B cell (primary cell): ENCODE measurements around the gene YEATS2. TPM values are rescaled to one million over a fixed set of nuclear protein-coding genes. Genes with fewer than 3 reads are reported as not detected.

Experiments
- ATAC-seq: fragments of 200-7000 bp; cut with Tn5 transposase; one replicate; pipeline ENCODE4 v1.10.0; 2021; ENCODE audit warnings: low read depth, mild to moderate bottlenecking, moderate number of reproducible peaks, moderate library complexity
- CTCF ChIA-PET: fragments of 350-600 bp; sonication (Branson Sonifier 250); formaldehyde crosslinking; loops from one replicate; lab custom pipeline; 2021; ENCODE audit warnings: antibody characterized with exemption, inconsistent platforms; lab: Charles Lee
- POLR2A ChIA-PET: fragments of 350-600 bp; sonication (Branson Sonifier 250); formaldehyde crosslinking; loops from one replicate; lab custom pipeline; 2021; ENCODE audit warnings: antibody characterized with exemption; lab: Charles Lee
- DNase-seq: peaks from one replicate; pipeline ENCODE4 v3.0.0; 2013
- H2AFZ ChIP-seq: 2 replicates; pipeline ENCODE4 v1.6.1; 2012; ENCODE audit warnings: mild to moderate bottlenecking, low read depth, low read length; ENCODE audit not compliant: insufficient read depth, poor library complexity, severe bottlenecking
- H3K27ac ChIP-seq, 2 donors: 1 replicate in 1 of 2; 2 replicates in 1 of 2; pipeline ENCODE4 v1.5.1; 2012 to 2013; ENCODE audit warnings: low read length in 2 of 2, mild to moderate bottlenecking in 2 of 2, moderate library complexity in 1 of 2
- H3K27me3 ChIP-seq, 4 experiments: fragments of 200-600 bp in 1 of 4; sonication (generic) in 1 of 4; replicated peaks in 1 of 4; 1 replicate in 2 of 4; 2 replicates in 2 of 4; pipeline versions ENCODE4 v1.6.1 to v1.7.0; 2013 to 2016; ENCODE audit warnings: low read length in 3 of 4, mild to moderate bottlenecking in 2 of 4, mixed read lengths in 1 of 4, moderate library complexity in 1 of 4; ENCODE audit not compliant: insufficient read depth in 4 of 4, control insufficient read depth in 3 of 4; ENCODE audit errors: control extremely low read depth in 1 of 4
- H3K36me3 ChIP-seq, 2 experiments: replicated peaks in 1 of 2; 1 replicate in 1 of 2; 2 replicates in 1 of 2; pipeline versions ENCODE4 v1.6.1 to v1.7.1; 2013; ENCODE audit warnings: low read length in 1 of 2; ENCODE audit not compliant: insufficient read depth in 2 of 2, control insufficient read depth in 1 of 2; ENCODE audit errors: control extremely low read depth in 1 of 2, extremely low read depth in 1 of 2
- H3K4me1 ChIP-seq, 2 donors: fragments of 200-600 bp in 1 of 2; sonication (generic) in 1 of 2; 1 replicate in 1 of 2; 2 replicates in 1 of 2; pipeline versions ENCODE4 v1.5.1 to v1.6.1; 2013 to 2017; ENCODE audit warnings: low read length in 2 of 2; ENCODE audit not compliant: control insufficient read depth in 2 of 2, insufficient read depth in 2 of 2
- H3K4me2 ChIP-seq: replicated peaks from 2 replicates; pipeline ENCODE3; 2012; ENCODE audit warnings: mild to moderate bottlenecking, low read depth, low read length; ENCODE audit not compliant: poor library complexity, severe bottlenecking
- H3K4me3 ChIP-seq, 5 experiments: fragments of 200-600 bp in 1 of 5; sonication (generic) in 1 of 5; 1 replicate in 3 of 5; 2 replicates in 2 of 5; pipeline versions ENCODE4 v1.5.1 to v1.7.0; 2011 to 2016; ENCODE audit warnings: low read length in 4 of 5, mild to moderate bottlenecking in 4 of 5, low read depth in 2 of 5, control low read depth in 1 of 5, moderate library complexity in 1 of 5; ENCODE audit not compliant: insufficient read depth in 1 of 5; ENCODE audit errors: control extremely low read depth in 1 of 5, extremely low read depth in 1 of 5
- H3K79me2 ChIP-seq: fragments of 200-600 bp; sonication (generic); one replicate; pipeline ENCODE4 v1.6.0; 2016; ENCODE audit warnings: low read length; ENCODE audit not compliant: control insufficient read depth, insufficient read depth
- H3K9ac ChIP-seq: fragments of 200-600 bp; sonication (generic); 2 replicates; pipeline ENCODE4 v1.6.1; 2017; ENCODE audit warnings: mild to moderate bottlenecking, low read length, moderate library complexity
- H3K9me3 ChIP-seq, 3 donors: one replicate each; pipeline versions ENCODE4 v1.6.1 to v1.7.1; 2013; ENCODE audit warnings: low read length in 2 of 3; ENCODE audit not compliant: control insufficient read depth in 2 of 3, insufficient read depth in 1 of 3; ENCODE audit errors: control extremely low read depth in 1 of 3
- H4K20me1 ChIP-seq: 2 replicates; pipeline ENCODE4 v1.6.0; 2012; ENCODE audit warnings: mild to moderate bottlenecking, low read length; ENCODE audit not compliant: insufficient read depth, control insufficient read depth, poor library complexity, severe bottlenecking
- H3K27ac Mint-ChIP-seq: one replicate; pipeline ENCODE4 v1.8.0; 2021; ENCODE audit warnings: mixed read lengths
- H3K27me3 Mint-ChIP-seq: one replicate; pipeline ENCODE4 v1.8.0; 2021; ENCODE audit warnings: mixed read lengths
- H3K4me1 Mint-ChIP-seq: one replicate; pipeline ENCODE4 v1.8.0; 2021; ENCODE audit warnings: mixed read lengths
- H3K4me3 Mint-ChIP-seq: one replicate; pipeline ENCODE4 v1.8.0; 2021; ENCODE audit warnings: mixed read lengths
- H3K9me3 Mint-ChIP-seq: one replicate; pipeline ENCODE4 v1.8.0; 2022; ENCODE audit warnings: mixed read lengths; ENCODE audit not compliant: insufficient read depth
- CTCF ChIP-seq: fragments of 200-600 bp; IDR thresholded peaks from one replicate; pipeline ENCODE4 v1.8.0; 2022; ENCODE audit warnings: antibody characterized with exemption, mild to moderate bottlenecking
- EZH2 ChIP-seq: IDR thresholded peaks from 2 replicates; pipeline ENCODE4 v1.6.1; 2012; ENCODE audit warnings: borderline replicate concordance, low read depth, mild to moderate bottlenecking, moderate library complexity, low read length; ENCODE audit not compliant: insufficient read depth, poor library complexity, severe bottlenecking
- WGBS: methylation state at CpG from one replicate; pipeline ENCODE4 v1.1.5; 2013; ENCODE audit warnings: missing lambda C conversion rate; ENCODE audit not compliant: insufficient coverage; 5-methylcytosine and 5-hydroxymethylcytosine counted together
- intact Hi-C: fragments of 100-400 bp; cut with micrococcal nuclease; formaldehyde crosslinking; loops from one replicate; pipeline ENCODE4 v1.10.0; 2022
- polyA plus RNA-seq: library from polyadenylated mRNA; depleted of rRNA; stranded (reverse); fragments of >200 nt; gene quantifications from 2 replicates; pipeline ENCODE4 v1.2.3, GENCODE V29; 2012
- total RNA-seq, 2 donors: library from RNA; stranded (reverse); fragments of 120-200 nt in 1 of 2; gene quantifications; 1 replicate in 1 of 2; 2 replicates in 1 of 2; pipeline versions ENCODE4 v1.2.3 to v1.2.4, GENCODE V29; 2013 to 2022

YEATS2 gene
- total and polyA plus RNA-seq, 2 donors (not counting 1 experiment from before 2014, with no cell fraction given) = 21.8 to 26.7 TPM

GRCh38 chr3:183799461-183799860 is 101.9 kb downstream of the YEATS2 start:
- Mint-ChIP-seq H3K27me3 (no peaks in the 10 kb centered on the region), H3K9me3 (no peaks in the 10 kb centered on the region), H3K4me1 (no peaks in the 10 kb centered on the region), H3K4me3 (no peak overlapping the region), H3K27ac (no peak overlapping the region)
- H3K27me3 ChIP-seq = no peaks in the 10 kb centered on the region
- H3K4me2 ChIP-seq = no peak overlapping the region
- DNase-seq (no peak), ATAC-seq (no peak)
- H4K20me1 ChIP-seq = no peaks in the 10 kb centered on the region
- H3K9ac ChIP-seq = no peak overlapping the region
- TF ChIP-seq EZH2 = no peak
- TF ChIP-seq CTCF = no peak
- 100% methylated on average over 3 of the region's 5 CpGs for whole genome bisulfite sequencing
- H3K27ac ChIP-seq = no peak overlapping the region
- CTCF ChIA-PET = no interaction called here
- POLR2A ChIA-PET = no interaction called here
- H3K4me1 ChIP-seq = no peaks in the 10 kb centered on the region
- peaks cover 1 to 52% of the 10 kb centered on the region in 2 experiments for H3K36me3 ChIP-seq
- intact Hi-C loops = no loop called here
- H3K9me3 ChIP-seq = no peaks in the 10 kb centered on the region
- H3K4me3 ChIP-seq = no peak overlapping the region
- no peaks in the 10 kb centered on the region for H3K79me2 ChIP-seq
- H2AFZ ChIP-seq = no peak overlapping the region

- H3K9me3 Mint-ChIP-seq = no peaks in the 10 kb centered on the region
- CTCF ChIA-PET = no interaction called here
- no peak for TF ChIP-seq EZH2
- no peak for TF ChIP-seq CTCF
- Histone ChIP-seq H3K79me2 (no peaks in the 10 kb centered on the region), H3K27me3 (no peaks in the 10 kb centered on the region), H3K9ac (no peak overlapping the region), H4K20me1 (no peaks in the 10 kb centered on the region), H3K4me1 (no peaks in the 10 kb centered on the region), H3K27ac (no peak overlapping the region), H3K9me3 (no peaks in the 10 kb centered on the region), H3K36me3 (peaks cover 1 to 51% of the 10 kb centered on the region in 2 experiments), H3K4me2 (no peak overlapping the region), H3K4me3 (no peak overlapping the region), H2AFZ (no peak overlapping the region)
- no peak for DNase-seq
- ATAC-seq = no peak
- no peak overlapping the region for H3K27ac Mint-ChIP-seq
- no peaks in the 10 kb centered on the region for H3K4me1 Mint-ChIP-seq
- no peaks in the 10 kb centered on the region for H3K27me3 Mint-ChIP-seq
- POLR2A ChIA-PET = no interaction called here
- H3K4me3 Mint-ChIP-seq = no peak overlapping the region
- intact Hi-C loops = no loop called here
- 100% methylated on average over 4 of the region's 8 CpGs for WGBS
Measured at GRCh38 chr3:183800243-183800863, 102.8 kb downstream of the YEATS2 start.
